PFSK-1 (cell line): ENCODE measurements around the gene NME7.

ENCODE experiments used
- FOXP2 ChIP-seq: optimal IDR thresholded peaks from 2 replicates; pipeline ENCODE3; 2011; ENCODE audit warnings: borderline replicate concordance, control low read depth, inconsistent platforms; ENCODE audit not compliant: insufficient read depth; ENCODE audit errors: extremely low read length, extremely low read depth
- POLR2AphosphoS5 ChIP-seq: IDR thresholded peaks from 2 replicates; pipeline ENCODE4 v1.6.1; 2012; ENCODE audit warnings: low read depth, mild to moderate bottlenecking, control low read depth, low read length, moderate library complexity
- REST ChIP-seq, 2 experiments: IDR thresholded peaks; 2 replicates each; pipeline versions ENCODE4 v1.6.1 to v1.8.0; 2011 to 2012; ENCODE audit warnings: low read depth in 2 of 2, low read length in 2 of 2, control low read depth in 1 of 2, inconsistent platforms in 1 of 2, mild to moderate bottlenecking in 1 of 2, moderate library complexity in 1 of 2; ENCODE audit not compliant: insufficient read depth in 1 of 2
- SIN3A ChIP-seq: IDR thresholded peaks from 2 replicates; pipeline ENCODE4 v1.6.1; 2012; ENCODE audit warnings: mild to moderate bottlenecking, low read length, moderate library complexity, borderline replicate concordance; ENCODE audit not compliant: insufficient read depth
- TAF1 ChIP-seq: IDR thresholded peaks from 2 replicates; pipeline ENCODE4 v1.6.1; 2012; ENCODE audit warnings: low read length, control low read depth, borderline replicate concordance; ENCODE audit not compliant: insufficient read depth

Gene NME7

GRCh38 chr1:169326261-169326955 lies 41.2 kb downstream of the NME7 start:
- TF ChIP-seq POLR2AphosphoS5 (no peak), FOXP2 (no peak), REST (IDR thresholded peaks at IDR 0.05; ENCODE audit: insufficient read depth in 1 of 2, low read depth in 2 of 2, low read length in 2 of 2) (no peak), SIN3A (no peak)

GRCh38 chr1:169325117-169325516 lies 42.5 kb downstream of the NME7 start:
- TF ChIP-seq REST (IDR thresholded peaks at IDR 0.05; ENCODE audit: insufficient read depth in 1 of 2, low read depth in 2 of 2, low read length in 2 of 2) (no peak), FOXP2 (no peak), POLR2AphosphoS5 (no peak), TAF1 (no peak), SIN3A (no peak)

GRCh38 chr1:169322138-169322537 lies 45.5 kb downstream of the NME7 start:
- TF ChIP-seq FOXP2: no peak
- TF ChIP-seq SIN3A: no peak
- TF ChIP-seq TAF1: no peak
- TF ChIP-seq REST (IDR thresholded peaks at IDR 0.05; ENCODE audit: insufficient read depth in 1 of 2, low read depth in 2 of 2, low read length in 2 of 2): no peak
- no peak for TF ChIP-seq POLR2AphosphoS5

GRCh38 chr1:169321539-169321938 lies 46.1 kb downstream of the NME7 start:
- TF ChIP-seq REST (IDR thresholded peaks at IDR 0.05; ENCODE audit: insufficient read depth in 1 of 2, low read depth in 2 of 2, low read length in 2 of 2): no peak
- TF ChIP-seq TAF1: no peak
- TF ChIP-seq SIN3A: no peak
- no peak for TF ChIP-seq POLR2AphosphoS5
- no peak for TF ChIP-seq FOXP2

- TF ChIP-seq POLR2AphosphoS5: no peak
- TF ChIP-seq REST (IDR thresholded peaks at IDR 0.05; ENCODE audit: insufficient read depth in 1 of 2, low read depth in 2 of 2, low read length in 2 of 2): no peak
- no peak for TF ChIP-seq TAF1
- TF ChIP-seq FOXP2: no peak
- TF ChIP-seq SIN3A: no peak
Observed at GRCh38 chr1:169318536-169319244, 48.9 kb downstream of the NME7 start.
